ENCODE results near the gene REV3L. TPM values are rescaled to one million over a fixed set of nuclear protein-coding genes. Genes with fewer than 3 reads are reported as not detected.

The REV3L gene
- total and polyA plus RNA-seq, 2 of the 13 experiments (the other 11 are each of a cell fraction or from before 2014, with no cell fraction given) = 12.8 to 31.3 TPM

DNA sequence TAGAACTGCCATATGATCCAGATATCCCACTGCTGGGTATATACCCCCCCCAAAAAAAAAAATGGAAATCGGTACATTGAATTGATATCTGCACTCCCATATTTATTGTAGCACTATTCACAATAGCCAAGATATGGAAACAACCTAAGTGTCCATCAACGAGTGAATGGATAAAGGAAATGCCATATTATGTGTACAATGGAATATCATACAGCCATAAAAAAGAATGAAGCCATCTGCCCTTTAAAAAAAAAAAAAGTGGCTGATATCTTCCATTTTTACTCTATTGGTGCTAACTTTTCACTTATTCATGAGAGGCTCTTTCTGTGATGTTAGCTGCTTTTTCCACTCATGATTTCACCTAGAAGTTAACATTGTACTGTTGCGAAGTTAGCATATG lies 156.5 kb downstream of the REV3L start:
- BruUV-seq (replicated peaks) = no TSS peak
- 93% methylated on average over 3 of the region's 3 CpGs for WGBS (ENCODE audit: low lambda C conversion rate)
- H3K4me2 ChIP-seq (ENCODE audit: low read depth, low read length) = no peak overlapping the region
- no peaks in the 10 kb centered on the region for H3K27me3 ChIP-seq (ENCODE audit: control insufficient read depth in 1 of 2, insufficient read depth in 2 of 2, low read length in 2 of 2)
- no peaks in the 10 kb centered on the region for H4K20me1 ChIP-seq (ENCODE audit: insufficient read depth, low read length)
- intact Hi-C loops (cut with micrococcal nuclease; ENCODE audit: unreplicated experiment) = no loop called here
- H3K4me1 ChIP-seq (ENCODE audit: insufficient read depth, low read length) = no peaks in the 10 kb centered on the region
- FAIRE-seq (no peak), DNase-seq (ENCODE audit: low spot score) (no peak), ATAC-seq (no peak)
- TF ChIP-seq ZNF781 (CRISPR knock-in tag; IDR thresholded peaks at IDR 0.05; ENCODE audit: borderline replicate concordance, not compliant biosample characterization) (no peak), NFYC (CRISPR knock-in tag; IDR thresholded peaks at IDR 0.05) (no peak), ZIK1 (CRISPR knock-in tag; IDR thresholded peaks at IDR 0.05; ENCODE audit: borderline replicate concordance, low read depth) (no peak), E2F2 (CRISPR knock-in tag; IDR thresholded peaks at IDR 0.05; ENCODE audit: borderline replicate concordance) (no peak), MIER3 (CRISPR knock-in tag; IDR thresholded peaks at IDR 0.05; ENCODE audit: borderline replicate concordance) (no peak), SALL2 (CRISPR knock-in tag; IDR thresholded peaks at IDR 0.05) (no peak), RBAK (CRISPR knock-in tag; IDR thresholded peaks at IDR 0.05) (no peak), ZBTB10 (CRISPR knock-in tag; IDR thresholded peaks at IDR 0.05; ENCODE audit: borderline replicate concordance) (no peak), ETV6 (CRISPR knock-in tag; conservative IDR thresholded peaks at IDR 0.05) (no peak), FLYWCH1 (CRISPR knock-in tag; IDR thresholded peaks at IDR 0.05) (no peak), FOXO1 (CRISPR knock-in tag; IDR thresholded peaks at IDR 0.05) (no peak), RBM39 (IDR thresholded peaks at IDR 0.05; ENCODE audit: low read depth, low read length, poor library complexity, severe bottlenecking) (no peak), ZNF616 (CRISPR knock-in tag; IDR thresholded peaks at IDR 0.05; ENCODE audit: low read depth) (no peak)
- H3K79me2 ChIP-seq (ENCODE audit: insufficient read depth, low read length) = no peaks in the 10 kb centered on the region
- no peaks in the 10 kb centered on the region for H3K9me3 ChIP-seq (ENCODE audit: low read length)
- H3K27ac ChIP-seq (ENCODE audit: extremely low read length, insufficient read depth, low read length) = no peak overlapping the region
- CTCF ChIA-PET (ENCODE audit: low intra/inter-chr PET ratio, low total read pairs) = no interaction called here
- H3K9ac ChIP-seq (ENCODE audit: insufficient read depth, low read depth, low read length) = no peak overlapping the region
- POLR2A ChIA-PET = no interaction called here
- peaks cover 4 to 43% of the 10 kb centered on the region in 2 experiments for H3K36me3 ChIP-seq (replicated peaks in 1 of 2; ENCODE audit: control insufficient read depth in 1 of 2, insufficient read depth in 2 of 2, low read length in 2 of 2)
- H3K4me3 ChIP-seq (replicated peaks in 1 of 3; ENCODE audit: insufficient read depth in 1 of 3, low read depth in 2 of 3, low read length in 3 of 3) = no peak overlapping the region
- H2AFZ ChIP-seq (ENCODE audit: low read length) = no peak overlapping the region
- in situ Hi-C loops (cut with HindIII; ENCODE audit: extremely low pct_ligation_motif_present, low pct_unique_long_range_greater_than_20kb) = no loop called here

All from HepG2 (cell line).